Loucy (cell line): ENCODE measurements around the gene VCL.

Experiments used
- EZH2phosphoT487 ChIP-seq: fragments of 200-600 bp; IDR thresholded peaks from 2 replicates; pipeline ENCODE4 v1.6.1; 2018; ENCODE audit warnings: antibody characterized with exemption, mild to moderate bottlenecking, moderate library complexity, borderline replicate concordance
- TF ChIP-seq, protein P1 (sequence below): fragments of 200-600 bp; sonication (generic); conservative IDR thresholded peaks from 2 replicates; pipeline ENCODE4 v1.5.1; 2014; ENCODE audit warnings: mild to moderate bottlenecking, antibody characterized with exemption, low read length

DNA sequence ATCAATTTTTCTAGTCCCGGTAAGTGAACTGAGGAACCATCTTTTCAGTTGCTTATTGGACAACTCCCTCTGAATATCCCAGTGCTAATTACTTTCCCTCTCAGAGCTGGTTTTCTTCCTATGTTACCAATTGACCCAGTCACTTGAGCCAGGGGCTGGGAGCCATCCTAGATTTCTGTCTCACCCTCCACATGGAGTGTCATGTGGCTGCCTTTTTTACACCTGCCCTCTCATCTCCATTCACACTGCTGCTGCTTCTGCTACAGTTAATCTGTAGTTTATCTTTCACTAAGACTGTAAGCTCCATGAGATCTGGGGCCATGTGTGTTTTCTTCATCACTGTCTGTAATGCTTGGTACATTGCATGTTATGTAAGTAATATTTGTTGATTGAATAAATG, 35.8 kb downstream of the VCL start:
- TF ChIP-seq, protein P1, sequence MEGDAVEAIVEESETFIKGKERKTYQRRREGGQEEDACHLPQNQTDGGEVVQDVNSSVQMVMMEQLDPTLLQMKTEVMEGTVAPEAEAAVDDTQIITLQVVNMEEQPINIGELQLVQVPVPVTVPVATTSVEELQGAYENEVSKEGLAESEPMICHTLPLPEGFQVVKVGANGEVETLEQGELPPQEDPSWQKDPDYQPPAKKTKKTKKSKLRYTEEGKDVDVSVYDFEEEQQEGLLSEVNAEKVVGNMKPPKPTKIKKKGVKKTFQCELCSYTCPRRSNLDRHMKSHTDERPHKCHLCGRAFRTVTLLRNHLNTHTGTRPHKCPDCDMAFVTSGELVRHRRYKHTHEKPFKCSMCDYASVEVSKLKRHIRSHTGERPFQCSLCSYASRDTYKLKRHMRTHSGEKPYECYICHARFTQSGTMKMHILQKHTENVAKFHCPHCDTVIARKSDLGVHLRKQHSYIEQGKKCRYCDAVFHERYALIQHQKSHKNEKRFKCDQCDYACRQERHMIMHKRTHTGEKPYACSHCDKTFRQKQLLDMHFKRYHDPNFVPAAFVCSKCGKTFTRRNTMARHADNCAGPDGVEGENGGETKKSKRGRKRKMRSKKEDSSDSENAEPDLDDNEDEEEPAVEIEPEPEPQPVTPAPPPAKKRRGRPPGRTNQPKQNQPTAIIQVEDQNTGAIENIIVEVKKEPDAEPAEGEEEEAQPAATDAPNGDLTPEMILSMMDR = no peak
- no peak for TF ChIP-seq EZH2phosphoT487
